ENCODE data around the gene ADRA1B.

ADRA1B gene

DNA sequence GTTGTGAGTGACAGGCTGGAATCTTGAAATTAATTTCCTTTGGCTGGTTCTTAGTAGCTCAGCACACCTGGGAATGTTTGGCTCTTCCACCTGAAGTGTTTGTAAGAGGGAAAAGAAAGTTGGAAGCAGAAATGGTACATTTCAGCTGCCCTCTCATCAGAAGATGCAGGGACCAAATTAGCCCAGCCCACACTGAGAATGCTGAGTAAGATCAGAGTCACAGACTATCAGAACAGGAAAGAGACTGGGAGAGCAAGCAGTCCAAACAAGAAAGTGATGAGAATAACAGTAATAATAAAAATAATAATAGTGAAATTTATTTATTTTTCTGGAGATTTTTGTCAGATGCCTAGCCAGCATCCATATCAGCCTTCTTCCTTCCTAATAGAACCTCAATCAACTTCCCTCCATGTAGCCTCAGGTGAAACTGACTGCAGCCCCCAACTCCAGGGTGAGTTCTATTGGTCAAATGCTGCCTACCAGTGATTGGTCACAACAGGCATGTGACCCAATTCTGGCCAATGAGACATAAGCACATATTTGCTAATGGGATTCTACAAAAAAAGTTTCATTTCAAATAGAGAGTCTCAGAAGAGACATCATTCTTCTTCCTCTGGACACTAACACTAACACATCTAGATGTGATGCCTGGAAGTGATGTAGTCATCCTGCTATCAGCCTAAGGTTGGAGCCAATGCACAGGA, 31.2 kb upstream of the ADRA1B start:
- Histone ChIP-seq H3K9ac (no peak overlapping the region), H3K9me3 (ENCODE audit: control insufficient read depth, low read length) (no peaks in the 10 kb centered on the region), H3K4me1 (no peaks in the 10 kb centered on the region), H3K79me2 (no peaks in the 10 kb centered on the region), H3K4me2 (ENCODE audit: low read length) (no peak overlapping the region), H3K36me3 (ENCODE audit: control insufficient read depth, insufficient read depth, low read length) (no peaks in the 10 kb centered on the region), H3K4me3 (ENCODE audit: low read depth, low read length) (no peak overlapping the region), H3K27me3 (ENCODE audit: control insufficient read depth, insufficient read depth, low read length) (no peaks in the 10 kb centered on the region), H2AFZ (no peak overlapping the region), H3K27ac (no peak overlapping the region)
- TF ChIP-seq, protein P1, sequence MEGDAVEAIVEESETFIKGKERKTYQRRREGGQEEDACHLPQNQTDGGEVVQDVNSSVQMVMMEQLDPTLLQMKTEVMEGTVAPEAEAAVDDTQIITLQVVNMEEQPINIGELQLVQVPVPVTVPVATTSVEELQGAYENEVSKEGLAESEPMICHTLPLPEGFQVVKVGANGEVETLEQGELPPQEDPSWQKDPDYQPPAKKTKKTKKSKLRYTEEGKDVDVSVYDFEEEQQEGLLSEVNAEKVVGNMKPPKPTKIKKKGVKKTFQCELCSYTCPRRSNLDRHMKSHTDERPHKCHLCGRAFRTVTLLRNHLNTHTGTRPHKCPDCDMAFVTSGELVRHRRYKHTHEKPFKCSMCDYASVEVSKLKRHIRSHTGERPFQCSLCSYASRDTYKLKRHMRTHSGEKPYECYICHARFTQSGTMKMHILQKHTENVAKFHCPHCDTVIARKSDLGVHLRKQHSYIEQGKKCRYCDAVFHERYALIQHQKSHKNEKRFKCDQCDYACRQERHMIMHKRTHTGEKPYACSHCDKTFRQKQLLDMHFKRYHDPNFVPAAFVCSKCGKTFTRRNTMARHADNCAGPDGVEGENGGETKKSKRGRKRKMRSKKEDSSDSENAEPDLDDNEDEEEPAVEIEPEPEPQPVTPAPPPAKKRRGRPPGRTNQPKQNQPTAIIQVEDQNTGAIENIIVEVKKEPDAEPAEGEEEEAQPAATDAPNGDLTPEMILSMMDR (IDR thresholded peaks at IDR 0.05): no peak

DNA sequence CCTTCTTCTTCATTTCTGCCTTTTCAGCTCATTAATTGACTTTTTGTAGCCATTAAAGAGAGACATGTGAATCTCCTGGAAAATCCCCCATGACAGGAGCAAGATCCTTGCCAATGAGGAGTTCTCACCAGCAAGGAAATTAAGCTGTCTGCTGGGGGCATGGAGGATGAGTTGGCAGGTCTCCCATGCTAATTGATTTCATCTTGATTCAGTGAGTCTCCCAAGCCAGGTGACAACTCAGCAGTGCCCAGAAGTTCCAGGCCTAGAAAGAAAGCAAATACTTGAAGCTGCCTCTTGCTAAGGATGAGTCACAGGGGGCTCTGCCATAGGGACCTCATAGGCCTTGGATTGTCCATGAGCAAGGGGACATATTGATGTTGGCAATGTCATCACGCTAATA, 30.0 kb upstream of the ADRA1B start:
- no peak overlapping the region for H3K4me3 ChIP-seq (ENCODE audit: low read depth, low read length)
- H3K27ac ChIP-seq: no peak overlapping the region
- TF ChIP-seq, protein P1 (IDR thresholded peaks at IDR 0.05): no peak
- H3K9ac ChIP-seq: no peak overlapping the region
- no peak overlapping the region for H2AFZ ChIP-seq
- no peaks in the 10 kb centered on the region for H3K79me2 ChIP-seq
- H3K27me3 ChIP-seq (ENCODE audit: control insufficient read depth, insufficient read depth, low read length): no peaks in the 10 kb centered on the region
- no peak overlapping the region for H3K4me2 ChIP-seq (ENCODE audit: low read length)
- H3K4me1 ChIP-seq: no peaks in the 10 kb centered on the region
- H3K36me3 ChIP-seq (ENCODE audit: control insufficient read depth, insufficient read depth, low read length): no peaks in the 10 kb centered on the region
- H3K9me3 ChIP-seq (ENCODE audit: control insufficient read depth, low read length): no peaks in the 10 kb centered on the region

DNA sequence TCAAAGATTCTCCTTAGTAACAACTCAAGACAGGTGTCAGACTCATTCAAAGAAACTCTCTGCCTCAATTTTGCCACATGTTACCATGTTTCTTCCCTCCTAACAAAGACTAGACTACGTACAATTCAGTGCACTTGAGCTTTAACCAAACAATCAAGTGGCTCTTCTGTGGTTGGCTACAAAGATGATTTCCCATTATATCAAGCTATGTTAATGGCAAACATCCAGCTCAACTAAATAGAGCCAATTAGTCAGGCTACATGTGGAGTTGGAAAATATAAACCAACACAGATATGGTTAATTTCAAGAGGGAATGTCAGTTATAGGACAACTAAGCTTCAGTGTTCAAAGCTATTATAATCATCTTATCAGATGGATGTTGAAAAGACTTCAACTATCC, 29.2 kb upstream of the ADRA1B start:
- Histone ChIP-seq H2AFZ (no peak overlapping the region), H3K27ac (no peak overlapping the region), H3K9me3 (ENCODE audit: control insufficient read depth, low read length) (no peaks in the 10 kb centered on the region), H3K4me1 (no peaks in the 10 kb centered on the region), H3K79me2 (no peaks in the 10 kb centered on the region), H3K4me2 (ENCODE audit: low read length) (no peak overlapping the region), H3K4me3 (ENCODE audit: low read depth, low read length) (no peak overlapping the region), H3K27me3 (ENCODE audit: control insufficient read depth, insufficient read depth, low read length) (no peaks in the 10 kb centered on the region), H3K36me3 (ENCODE audit: control insufficient read depth, insufficient read depth, low read length) (no peaks in the 10 kb centered on the region), H3K9ac (no peak overlapping the region)
- TF ChIP-seq, protein P1 (IDR thresholded peaks at IDR 0.05): no peak

DNA sequence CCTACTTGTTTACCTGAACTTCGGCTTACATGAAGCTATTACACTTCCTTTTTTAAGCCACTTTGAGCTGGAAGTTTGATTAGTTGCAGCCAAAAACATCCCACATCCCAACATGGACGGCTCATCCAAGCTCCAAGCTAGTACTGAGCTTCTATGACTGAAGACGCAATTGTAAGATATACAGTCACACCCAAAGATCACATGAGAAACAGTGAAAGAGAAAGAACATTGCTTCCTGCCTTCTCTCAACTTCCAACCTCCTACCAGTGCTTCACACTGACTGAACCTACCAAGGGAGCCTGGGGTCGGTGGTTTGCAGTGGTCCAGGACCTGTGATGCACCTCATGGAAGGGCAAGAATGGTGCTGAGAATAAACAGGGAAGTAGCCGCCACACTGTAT, 27.4 kb upstream of the ADRA1B start:
- Histone ChIP-seq H3K4me1 (no peaks in the 10 kb centered on the region), H3K36me3 (ENCODE audit: control insufficient read depth, insufficient read depth, low read length) (no peaks in the 10 kb centered on the region), H3K4me2 (ENCODE audit: low read length) (no peak overlapping the region), H3K9me3 (ENCODE audit: control insufficient read depth, low read length) (no peaks in the 10 kb centered on the region), H3K4me3 (ENCODE audit: low read depth, low read length) (no peak overlapping the region), H3K79me2 (no peaks in the 10 kb centered on the region), H3K27ac (no peak overlapping the region), H3K9ac (no peak overlapping the region), H2AFZ (no peak overlapping the region), H3K27me3 (ENCODE audit: control insufficient read depth, insufficient read depth, low read length) (no peaks in the 10 kb centered on the region)
- TF ChIP-seq, protein P1 (IDR thresholded peaks at IDR 0.05): no peak

DNA sequence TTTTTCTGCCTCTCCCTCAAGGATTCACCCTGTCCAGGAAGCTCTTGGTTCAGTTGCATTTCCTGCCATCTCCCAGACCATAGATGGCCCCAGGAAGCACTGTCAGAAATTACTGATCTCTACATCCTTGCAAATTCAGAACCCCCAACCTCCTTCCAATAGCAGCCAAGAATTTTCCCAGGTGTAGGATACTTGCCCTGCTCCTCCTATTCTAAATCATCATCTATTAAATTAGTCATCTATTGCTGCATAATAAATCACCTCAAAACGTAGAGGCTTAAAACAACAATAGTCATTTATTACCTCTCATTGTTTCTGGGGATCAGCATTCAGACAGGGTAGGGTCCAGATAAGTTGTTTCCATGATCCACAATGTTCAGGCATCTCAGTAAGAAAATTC, 26.1 kb upstream of the ADRA1B start:
- Histone ChIP-seq H3K79me2 (no peaks in the 10 kb centered on the region), H2AFZ (no peak overlapping the region), H3K27ac (no peak overlapping the region)

More for the DNA sequence above, 26.1 kb upstream of the ADRA1B start:
- Histone ChIP-seq H3K4me3 (ENCODE audit: low read depth, low read length) (no peak overlapping the region), H3K9me3 (ENCODE audit: control insufficient read depth, low read length) (no peaks in the 10 kb centered on the region), H3K4me2 (ENCODE audit: low read length) (no peak overlapping the region), H3K27me3 (ENCODE audit: control insufficient read depth, insufficient read depth, low read length) (no peaks in the 10 kb centered on the region), H3K4me1 (no peaks in the 10 kb centered on the region), H3K9ac (no peak overlapping the region), H3K36me3 (ENCODE audit: control insufficient read depth, insufficient read depth, low read length) (no peaks in the 10 kb centered on the region)
- TF ChIP-seq, protein P1 (IDR thresholded peaks at IDR 0.05): no peak
